ENCODE measurements around the gene PRKCA.
"Not testable (repeated sequence)": the region's sequence is repeated elsewhere in the genome, so short reads cannot be mapped to it uniquely, and the experiment has no call there.

PRKCA gene

DNA sequence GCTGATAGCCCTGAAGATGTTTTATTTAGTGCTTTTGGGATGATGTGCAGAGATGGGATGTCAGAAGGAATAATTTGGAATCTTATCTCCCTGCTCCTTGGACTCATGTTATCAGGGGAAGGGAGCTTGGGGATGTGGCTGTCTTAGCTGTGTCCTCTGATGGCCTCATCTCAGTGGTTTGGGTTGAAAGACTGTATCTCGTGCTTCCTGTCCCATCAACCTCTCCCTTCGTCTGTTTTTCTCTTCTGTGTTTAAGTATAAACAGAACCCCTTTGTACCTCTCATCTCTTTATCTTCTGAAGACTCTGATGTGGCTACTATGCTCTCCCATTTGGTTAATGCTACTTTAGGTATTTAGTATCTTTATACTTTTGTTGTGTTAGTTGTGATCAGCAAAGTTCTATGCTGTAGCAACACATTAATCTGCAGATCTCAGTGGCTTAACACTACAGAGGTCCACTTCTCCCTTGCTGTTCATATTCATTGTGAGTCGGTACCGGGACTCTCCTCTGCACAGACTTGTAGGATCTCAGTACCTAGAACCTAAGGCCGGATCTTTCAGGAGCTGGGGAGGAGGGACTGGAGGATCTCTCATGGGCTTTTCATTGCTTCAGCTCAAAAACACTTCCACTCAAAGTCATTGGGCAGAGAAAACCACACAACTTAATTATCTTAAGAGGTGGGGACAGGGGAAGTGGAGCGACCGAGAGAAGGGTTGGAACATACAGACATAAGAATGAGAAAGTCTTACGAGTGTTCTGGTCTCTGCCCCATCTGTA lies 28.8 kb downstream of the PRKCA start:
- no peak for DNase-seq

GRCh38 chr17:66335797-66336196 lies 33.4 kb downstream of the PRKCA start:
- no peak for DNase-seq

DNA sequence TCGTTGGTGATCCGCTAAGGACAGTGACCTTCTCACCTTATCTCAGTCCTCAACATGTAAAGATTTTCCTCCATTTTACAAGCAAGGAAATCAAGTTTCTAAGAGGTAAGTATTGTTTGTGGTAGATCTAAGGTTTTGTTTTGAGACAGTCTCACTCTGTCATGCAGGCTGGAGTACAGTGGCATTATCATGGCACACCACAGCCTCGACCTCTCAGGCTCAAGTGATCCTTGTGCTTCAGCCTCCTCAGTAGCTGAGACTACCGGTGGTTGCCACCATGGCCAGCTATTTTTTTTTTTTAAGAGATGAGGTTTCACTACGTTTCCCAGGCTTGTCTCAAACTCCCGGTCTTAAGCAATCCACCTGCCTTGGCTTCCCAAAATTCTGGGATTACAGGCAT lies 34.9 kb downstream of the PRKCA start:
- DNase-seq: no peak

DNA sequence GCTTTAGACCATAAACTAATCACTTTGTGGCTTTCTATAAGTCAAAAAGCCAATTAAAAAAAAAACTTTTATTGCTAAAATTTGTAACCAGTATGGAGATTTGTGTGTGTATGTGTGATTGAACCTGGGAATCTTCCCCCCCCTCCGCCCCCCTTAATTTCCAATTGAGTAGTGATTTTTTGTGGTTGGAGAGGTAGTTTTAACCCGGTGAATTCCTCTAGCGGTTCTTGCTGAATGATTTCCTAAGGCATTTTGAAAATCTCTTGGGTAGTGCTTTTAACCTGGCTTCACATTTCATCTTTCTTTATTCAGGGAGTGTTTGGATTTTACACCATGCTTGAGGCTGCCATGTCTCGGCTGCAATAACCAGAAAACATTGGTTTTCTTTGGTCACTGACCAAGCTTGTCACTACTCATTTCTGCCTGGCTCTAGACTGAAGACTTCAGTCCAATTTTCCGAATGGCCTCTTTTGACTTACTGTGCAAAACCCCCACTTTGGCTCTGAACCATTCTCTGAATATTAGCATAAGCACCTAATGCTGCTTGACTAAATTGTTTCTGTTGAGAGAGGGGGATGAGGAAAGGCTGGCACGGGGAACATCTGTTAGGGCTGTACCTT lies 35.6 kb downstream of the PRKCA start:
- no peak for DNase-seq

GRCh38 chr17:66338937-66339336 lies 36.5 kb downstream of the PRKCA start:
- no peak for DNase-seq

DNA sequence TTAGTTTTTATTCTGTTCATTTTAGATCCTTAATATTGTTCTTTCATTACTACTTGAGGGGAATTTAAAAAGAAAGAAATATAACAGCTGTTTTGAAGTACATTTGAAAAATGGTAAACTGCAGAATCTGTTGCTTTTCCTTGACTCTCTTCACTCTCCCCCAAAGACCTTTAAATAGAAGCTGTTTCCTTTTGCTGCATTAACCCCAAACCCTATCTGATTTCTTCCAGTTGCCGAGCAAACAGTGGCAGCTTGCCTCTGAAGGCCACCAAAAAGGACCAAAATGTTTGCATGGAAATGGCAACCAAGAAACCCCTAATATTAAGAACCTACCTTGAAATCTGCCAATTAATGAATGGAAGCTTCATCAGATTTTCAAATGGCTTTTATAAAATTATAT lies 37.1 kb downstream of the PRKCA start:
- DNase-seq: no peak

DNA sequence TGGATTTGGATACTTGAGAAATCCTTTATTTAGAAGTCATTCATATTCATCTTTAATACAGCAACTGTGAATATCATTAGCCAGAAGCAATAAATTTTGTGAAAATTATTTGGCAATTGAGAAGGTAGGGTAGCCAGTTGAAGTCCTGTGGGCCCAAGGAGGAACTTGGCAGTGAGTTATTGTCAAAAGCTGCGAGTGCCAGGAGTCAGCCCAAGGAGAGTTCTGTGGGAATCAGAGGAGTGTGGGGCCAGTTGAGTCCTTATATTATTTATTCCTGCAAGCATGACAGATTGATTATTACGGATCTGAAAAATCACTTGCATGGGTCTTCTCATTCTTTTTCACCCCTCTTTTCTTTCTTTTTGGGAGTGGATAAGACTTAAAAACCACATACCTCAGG lies 38.3 kb downstream of the PRKCA start:
- DNase-seq: no peak

GRCh38 chr17:66341462-66341861 lies 39.0 kb downstream of the PRKCA start:
- no peak for DNase-seq

DNA sequence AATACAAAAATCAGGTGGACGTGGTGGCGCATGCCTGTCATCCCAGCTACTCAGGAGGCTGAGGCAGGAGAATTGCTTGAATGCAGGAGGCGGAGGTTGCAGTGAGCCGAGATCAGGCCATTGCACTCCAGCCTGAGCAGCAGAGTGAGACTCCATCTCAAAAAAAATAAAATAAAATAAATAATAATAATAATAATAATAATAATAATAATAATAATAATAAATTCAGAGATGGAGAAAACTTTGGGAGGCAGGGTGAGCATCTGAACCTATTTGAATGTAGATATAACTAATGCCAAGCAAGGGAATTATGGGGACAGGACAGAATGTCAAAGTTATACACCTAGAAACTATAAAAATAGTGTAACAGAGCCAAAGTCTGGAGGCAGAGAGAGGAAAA lies 39.9 kb downstream of the PRKCA start:
- not testable (repeated sequence) for DNase-seq

DNA sequence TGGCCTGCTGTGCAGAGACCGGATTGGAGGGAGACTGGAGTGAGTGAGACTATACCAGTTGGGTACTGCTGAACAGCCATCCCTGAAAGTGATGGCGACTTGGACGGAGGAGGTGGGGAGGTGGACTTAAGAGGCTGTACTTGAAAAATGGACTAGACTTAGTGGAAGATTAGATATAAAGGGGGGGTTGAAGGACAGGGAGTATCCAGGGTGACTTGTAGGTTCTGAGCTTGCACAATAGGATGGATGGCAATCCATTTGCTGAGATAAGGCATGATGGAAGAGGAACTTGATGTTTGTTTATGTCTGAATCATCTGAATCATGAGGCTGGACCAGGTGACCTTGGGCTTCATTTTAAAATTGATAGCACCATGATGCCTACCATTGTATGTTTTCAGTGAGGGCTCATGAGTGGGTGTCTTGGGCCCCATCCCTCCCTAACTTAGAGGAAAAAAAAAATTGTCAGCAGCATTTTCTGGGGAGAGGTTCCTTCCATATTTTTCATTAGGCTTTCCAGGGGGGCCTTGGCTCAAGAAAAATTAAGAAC lies 41.2 kb downstream of the PRKCA start:
- no peak for DNase-seq

- no peak for DNase-seq
Observed at GRCh38 chr17:66344473-66344872, 42.1 kb downstream of the PRKCA start.

- DNase-seq: no peak
Observed at GRCh38 chr17:66345264-66345663, 42.9 kb downstream of the PRKCA start.

GRCh38 chr17:66345949-66346638 lies 43.7 kb downstream of the PRKCA start:
- not testable (repeated sequence) for DNase-seq

- DNase-seq: no peak
Observed at GRCh38 chr17:66347661-66348514, 45.5 kb downstream of the PRKCA start.

DNA sequence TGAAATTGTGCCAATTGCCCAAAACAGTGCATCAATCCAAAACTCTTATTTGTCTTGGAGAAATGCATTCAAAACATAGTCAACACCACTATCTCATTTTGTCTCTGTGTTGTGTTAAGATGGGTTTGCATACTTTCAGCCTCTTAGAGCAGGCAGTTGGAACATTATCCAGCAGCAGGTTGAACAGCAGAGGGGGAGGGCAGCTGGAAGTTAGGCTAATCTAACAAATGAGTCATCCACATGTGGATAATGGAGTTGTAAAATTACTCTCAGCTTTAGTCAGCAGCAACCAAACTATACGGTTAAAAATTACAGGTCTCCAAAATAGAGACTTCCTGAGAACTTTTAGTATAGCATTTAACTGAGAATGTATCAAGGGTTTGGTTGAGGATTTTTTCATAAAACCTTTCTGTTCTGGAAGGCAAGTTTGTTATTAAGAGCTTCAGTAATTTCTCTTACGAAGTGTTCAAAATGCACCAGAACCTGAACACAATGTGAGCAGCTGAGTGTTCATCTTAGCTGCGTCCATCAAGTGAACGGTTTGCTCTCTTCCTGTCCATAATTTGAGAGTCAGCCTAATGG lies 46.3 kb downstream of the PRKCA start:
- DNase-seq: no peak

DNA sequence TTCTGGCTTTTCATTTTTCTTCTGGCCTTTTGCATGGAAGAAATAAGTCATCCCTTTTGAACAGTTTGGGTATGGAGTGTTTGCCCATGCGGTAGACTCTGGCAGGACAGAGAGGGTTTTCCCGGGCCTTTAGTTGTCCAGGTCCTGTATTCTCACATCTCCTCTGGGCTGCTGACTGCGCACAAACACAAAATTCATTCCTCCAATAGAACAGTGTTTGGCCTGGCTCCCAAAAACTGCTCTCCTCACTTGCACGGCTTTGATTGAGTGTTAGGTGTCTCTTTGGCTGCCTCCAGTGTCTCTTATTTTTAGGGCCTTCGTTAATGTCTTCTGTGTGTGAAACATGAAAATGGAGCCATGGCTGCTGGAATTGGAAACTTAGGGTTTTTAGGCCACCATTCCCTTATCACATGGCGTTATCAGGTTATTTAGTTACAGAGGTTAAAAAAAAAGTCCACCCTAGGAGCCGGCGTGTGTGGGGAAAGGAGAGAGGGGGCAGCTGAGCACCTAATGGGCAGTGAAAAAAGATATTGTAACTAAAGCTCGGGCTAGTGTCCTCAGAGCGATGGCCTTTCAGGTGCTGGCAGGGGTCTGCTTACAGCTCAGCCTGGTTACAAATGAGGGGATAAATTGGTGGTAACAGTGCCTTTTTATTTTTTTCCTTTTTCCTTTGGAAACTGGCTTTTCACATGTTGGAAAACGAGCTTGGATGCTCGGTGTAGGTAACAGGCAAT lies 47.3 kb downstream of the PRKCA start:
- no peak for DNase-seq

- DNase-seq: not testable (repeated sequence)
Observed at GRCh38 chr17:66350576-66350975, 48.2 kb downstream of the PRKCA start.

- no peak for DNase-seq
Observed at GRCh38 chr17:66351033-66351432, 48.6 kb downstream of the PRKCA start.

DNA sequence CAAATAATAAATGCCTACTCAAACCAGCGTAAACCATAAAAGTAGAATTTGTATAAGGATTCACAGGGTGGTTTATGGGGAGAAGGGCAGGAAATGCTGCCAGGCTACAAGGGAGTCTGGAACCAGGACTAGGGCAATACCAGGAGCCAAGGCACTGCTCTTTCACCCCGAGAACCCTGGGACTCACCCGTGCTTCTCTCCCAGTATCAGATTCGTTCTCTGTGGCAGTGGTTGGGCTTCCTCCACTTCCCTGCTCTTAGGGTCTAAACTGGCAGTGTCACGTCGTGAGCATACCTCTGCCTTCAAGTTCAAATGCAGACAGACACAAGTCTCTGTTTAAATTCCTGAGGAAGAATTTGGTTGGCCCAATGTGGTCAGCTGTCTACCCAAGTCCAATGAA lies 49.3 kb downstream of the PRKCA start:
- DNase-seq: no peak

- DNase-seq: no peak
Observed at GRCh38 chr17:66353937-66354401, 51.6 kb downstream of the PRKCA start.

DNA sequence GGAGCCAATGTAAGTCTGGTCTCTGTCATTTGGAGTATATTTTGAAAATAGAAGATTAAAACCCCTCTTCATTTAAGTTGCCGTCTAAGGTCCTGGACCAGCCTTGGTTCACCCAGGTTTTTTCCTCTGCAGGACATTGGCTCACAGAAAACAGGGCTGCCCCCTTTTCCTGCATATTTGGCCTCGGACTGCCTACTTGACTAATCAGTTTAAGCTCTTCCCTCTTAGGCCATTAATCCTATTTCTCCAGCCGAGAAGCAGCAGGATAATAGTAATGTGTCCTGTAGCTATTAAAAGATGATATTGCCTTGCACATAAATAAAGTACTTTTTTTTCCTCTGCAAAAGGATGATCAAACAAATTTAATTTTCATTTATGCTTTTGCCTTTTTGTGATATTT lies 52.1 kb downstream of the PRKCA start:
- DNase-seq: no peak

DNA sequence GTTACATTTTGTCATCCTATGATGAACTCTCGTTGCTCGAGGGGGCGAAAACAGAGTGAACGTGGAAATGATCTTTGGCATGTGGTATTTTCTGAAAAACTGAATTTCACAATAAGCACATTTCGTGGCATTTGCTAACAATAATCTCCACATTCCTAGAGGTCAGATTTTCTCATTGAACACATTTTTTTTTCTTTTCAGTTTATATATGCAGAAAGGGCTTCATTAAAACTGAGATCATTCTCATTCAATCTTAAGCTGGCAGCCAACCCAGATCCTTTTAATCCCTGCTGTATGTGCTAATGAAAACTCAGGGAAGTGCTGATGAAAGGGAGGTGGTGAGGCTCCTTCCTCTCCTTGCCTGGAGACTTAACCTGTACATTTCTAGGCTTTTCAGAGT lies 52.6 kb downstream of the PRKCA start:
- no peak for DNase-seq

Data from NCI-H526 treated with DMSO at 0.1 percent for 48 hours (cell line).